Ascending aorta (tissue), 2 donors: ENCODE data around the gene STAB1. TPM values are rescaled to one million over a fixed set of nuclear protein-coding genes. Genes with fewer than 3 reads are reported as not detected.

Source experiments
- DNase-seq, 2 donors: peaks; one replicate each; pipeline ENCODE4 v3.0.0-alpha.2; 2019; ENCODE audit warnings: low spot score in 2 of 2
- H3K27ac ChIP-seq, 2 donors: fragments of 200-600 bp; sonication (generic); one replicate each; pipeline ENCODE4 v1.5.1; 2016 to 2017; ENCODE audit warnings: mild to moderate bottlenecking in 1 of 2
- H3K27me3 ChIP-seq: fragments of 200-600 bp; sonication (generic); one replicate; pipeline ENCODE4 v1.5.1; 2017
- H3K36me3 ChIP-seq, 2 donors: fragments of 200-600 bp; sonication (generic); one replicate each; pipeline ENCODE4 v1.5.1; 2016
- H3K4me1 ChIP-seq, 2 donors: fragments of 200-600 bp; sonication (generic); one replicate each; pipeline ENCODE4 v1.5.1; 2016 to 2017; ENCODE audit warnings: mild to moderate bottlenecking in 1 of 2
- H3K4me3 ChIP-seq, 2 donors: fragments of 200-600 bp; sonication (generic); one replicate each; pipeline ENCODE4 v1.5.1; 2016 to 2017; ENCODE audit warnings: mild to moderate bottlenecking in 1 of 2
- H3K9me3 ChIP-seq, 2 donors: fragments of 200-600 bp; sonication (generic); one replicate each; pipeline ENCODE4 v1.5.1; 2016
- CTCF ChIP-seq, 3 experiments: fragments of 200-600 bp in 2 of 3; fragments of 450-650 bp in 1 of 3; sonication (generic) in 2 of 3; IDR thresholded peaks; one replicate each; pipeline ENCODE4 v1.5.1; 2016 to 2019; ENCODE audit warnings: antibody characterized with exemption in 3 of 3, mild to moderate bottlenecking in 1 of 3, moderate library complexity in 1 of 3
- intact Hi-C: fragments of 100-400 bp; cut with DNase I; formaldehyde crosslinking; loops from one replicate; pipeline ENCODE4 v1.15.1; 2023
- total RNA-seq: library from RNA; depleted of rRNA; stranded (reverse); fragments of >200 nt; gene quantifications from one replicate; pipeline ENCODE4 v1.1.0, GENCODE V29; 2016

The STAB1 gene
- total RNA-seq: 363 TPM

- intact Hi-C loops: no loop called here
- H3K36me3 ChIP-seq: peaks cover 33 to 37% of the 10 kb centered on the region in 2 donors
- H3K27me3 ChIP-seq: no peaks in the 10 kb centered on the region
- DNase-seq: no peak
- H3K4me1 ChIP-seq: peaks cover 0 to 1% of the 10 kb centered on the region in 2 donors
- TF ChIP-seq CTCF (IDR thresholded peaks at IDR 0.05): no peak
- H3K9me3 ChIP-seq: no peaks in the 10 kb centered on the region
- peak within 1 kb of the TSS; percentile 32 to 52 for H3K4me3 ChIP-seq
- peak within 1 kb of the TSS; percentile 32 to 33 for H3K27ac ChIP-seq
These were observed at the start of gene STAB1 for GRCh38 chr3:52494886-52495495. TSS of gene STAB1 (plus strand) at chr3:52495338. CDS start at chr3:52495414, 76 bp downstream.

GRCh38 chr3:52446042-52446441 is 49.1 kb upstream of the STAB1 start:
- peaks cover 0 to 6% of the 10 kb centered on the region in 2 donors for H3K4me1 ChIP-seq
- no peaks in the 10 kb centered on the region for H3K9me3 ChIP-seq
- no peak overlapping the region for H3K4me3 ChIP-seq
- intact Hi-C loops: no loop called here
- TF ChIP-seq CTCF (IDR thresholded peaks at IDR 0.05): no peak
- DNase-seq: no peak
- H3K27ac ChIP-seq: no peak overlapping the region
- no peaks in the 10 kb centered on the region for H3K36me3 ChIP-seq
- no peaks in the 10 kb centered on the region for H3K27me3 ChIP-seq

- peak in 1 of 2 donors; percentile 83 for DNase-seq
- TF ChIP-seq CTCF (IDR thresholded peaks at IDR 0.05): peak; percentile 96 to 100 (median 100)
- Histone ChIP-seq H3K36me3 (no peaks in the 10 kb centered on the region), H3K27me3 (no peaks in the 10 kb centered on the region), H3K4me1 (peaks cover 0 to 6% of the 10 kb centered on the region in 2 donors), H3K4me3 (no peak overlapping the region), H3K27ac (no peak overlapping the region), H3K9me3 (no peaks in the 10 kb centered on the region)
- intact Hi-C loops: loop anchor here (1.0 kb wide), 1 partner anchor 19 kb away; no protein-coding TSS in a partner anchor
These were observed 48.3 kb upstream of the STAB1 start for GRCh38 chr3:52446631-52447511.

- Histone ChIP-seq H3K36me3 (no peaks in the 10 kb centered on the region), H3K4me3 (no peak overlapping the region), H3K4me1 (peaks cover 0 to 6% of the 10 kb centered on the region in 2 donors), H3K9me3 (no peaks in the 10 kb centered on the region), H3K27me3 (no peaks in the 10 kb centered on the region), H3K27ac (no peak overlapping the region)
- DNase-seq: no peak
- no peak for TF ChIP-seq CTCF (IDR thresholded peaks at IDR 0.05)
- intact Hi-C loops: loop anchor here (1.0 kb wide), 1 partner anchor 19 kb away; no protein-coding TSS in a partner anchor
These were observed 47.4 kb upstream of the STAB1 start for GRCh38 chr3:52447512-52448355.

- no peak overlapping the region for H3K4me3 ChIP-seq
- no peaks in the 10 kb centered on the region for H3K36me3 ChIP-seq
- no peak for TF ChIP-seq CTCF (IDR thresholded peaks at IDR 0.05)
- H3K27ac ChIP-seq: no peak overlapping the region
- DNase-seq: no peak
- peaks cover 8 to 16% of the 10 kb centered on the region in 2 donors for H3K4me1 ChIP-seq
- H3K9me3 ChIP-seq: no peaks in the 10 kb centered on the region
- intact Hi-C loops: loop anchor here (10.0 kb wide), 1 partner anchor 234 kb away; the partner anchor contains the start of genes GNL3 and PBRM1
- no peaks in the 10 kb centered on the region for H3K27me3 ChIP-seq
These were observed 44.5 kb upstream of the STAB1 start for GRCh38 chr3:52450489-52451236.
